Hepatocyte (in vitro differentiated cells): ENCODE results near the gene PDGFRB.

ENCODE experiments used
- CTCF ChIP-seq: fragments of 200-600 bp; sonication (generic); IDR thresholded peaks from 2 replicates; pipeline ENCODE4 v1.5.1; 2016; ENCODE audit warnings: antibody characterized with exemption, mild to moderate bottlenecking; ENCODE audit not compliant: poor library complexity
- EZH2 ChIP-seq: fragments of 200-600 bp; sonication (generic); IDR thresholded peaks from 2 replicates; pipeline ENCODE4 v1.6.1; 2016; ENCODE audit warnings: antibody characterized with exemption, mild to moderate bottlenecking, borderline replicate concordance
- EZH2phosphoT487 ChIP-seq: fragments of 200-600 bp; sonication (generic); IDR thresholded peaks from one replicate; pipeline ENCODE4 v1.6.1; 2018; ENCODE audit warnings: antibody characterized with exemption, mild to moderate bottlenecking, low read depth, moderate library complexity; ENCODE audit not compliant: unreplicated experiment, severe bottlenecking

GRCh38 chr5:150067405-150067960, 88.2 kb downstream of the PDGFRB start:
- TF ChIP-seq CTCF (no peak), EZH2 (no peak), EZH2phosphoT487 (no peak)
